A673 (cell line): ENCODE measurements around the gene VTI1B. TPM values are rescaled to one million over a fixed set of nuclear protein-coding genes. Genes with fewer than 3 reads are reported as not detected.

Experiments used
- BruUV-seq: library from RNA; stranded (reverse); fragments of 400-500 nt; replicated peaks from 2 replicates; lab custom pipeline; 2021; lab: Mats Ljungman, UMichigan
- CTCF ChIA-PET: fragments of 300-600 bp; sonication (Branson Sonifier 250); formaldehyde crosslinking; loops from one replicate; lab custom pipeline; 2022; ENCODE audit warnings: antibody characterized with exemption; lab: Charles Lee
- POLR2A ChIA-PET: fragments of 300-600 bp; sonication (Branson Sonifier 250); formaldehyde crosslinking; loops from one replicate; lab custom pipeline; 2022; ENCODE audit warnings: antibody characterized with exemption; ENCODE audit not compliant: low non-redundant PET; lab: Charles Lee
- DNase-seq: peaks from one replicate; pipeline ENCODE4 v3.0.0-alpha.2; 2015; ENCODE audit warnings: low spot score
- H3K27ac ChIP-seq: fragments of 200-600 bp; sonication (generic); 2 replicates; pipeline ENCODE4 v1.5.1; 2016; ENCODE audit warnings: mixed run types, low read depth, mild to moderate bottlenecking, mixed read lengths, antibody characterized with exemption, low read length; ENCODE audit not compliant: poor library complexity, severe bottlenecking
- H3K27me3 ChIP-seq: fragments of 200-600 bp; sonication (generic); replicated peaks from 2 replicates; pipeline ENCODE4 v1.6.1; 2017; ENCODE audit warnings: mixed run types, low read depth, mild to moderate bottlenecking, mixed read lengths, antibody characterized with exemption, low read length; ENCODE audit not compliant: insufficient read depth, poor library complexity
- H3K36me3 ChIP-seq: fragments of 200-600 bp; sonication (generic); 2 replicates; pipeline ENCODE4 v1.6.1; 2016; ENCODE audit warnings: mixed run types, mild to moderate bottlenecking, mixed read lengths, antibody characterized with exemption, low read length; ENCODE audit not compliant: insufficient read depth, poor library complexity, severe bottlenecking
- H3K4me1 ChIP-seq: fragments of 200-600 bp; sonication (generic); 2 replicates; pipeline ENCODE4 v1.6.1; 2017; ENCODE audit warnings: mixed run types, mild to moderate bottlenecking, mixed read lengths, antibody characterized with exemption, low read length; ENCODE audit not compliant: insufficient read depth, poor library complexity, severe bottlenecking
- H3K4me3 ChIP-seq: fragments of 200-600 bp; sonication (generic); 2 replicates; pipeline ENCODE4 v1.5.1; 2016; ENCODE audit warnings: low read depth, mixed run types, mild to moderate bottlenecking, mixed read lengths, low read length; ENCODE audit not compliant: poor library complexity, severe bottlenecking
- H3K9me3 ChIP-seq: fragments of 200-600 bp; sonication (generic); 2 replicates; pipeline ENCODE4 v1.6.1; 2016; ENCODE audit warnings: mixed run types, low read depth, mild to moderate bottlenecking, mixed read lengths, antibody characterized with exemption, low read length; ENCODE audit not compliant: poor library complexity, severe bottlenecking
- CTCF ChIP-seq: fragments of 300-800, 200-600 bp; sonication (generic); conservative IDR thresholded peaks from 2 replicates; pipeline ENCODE4 v1.5.1; 2017; ENCODE audit warnings: low read depth, mild to moderate bottlenecking, antibody characterized with exemption, low read length, moderate library complexity, mixed read lengths
- EZH2 ChIP-seq: fragments of 200-600 bp; sonication (generic); IDR thresholded peaks from 2 replicates; pipeline ENCODE4 v1.6.1; 2017; ENCODE audit warnings: borderline replicate concordance, low read depth, mild to moderate bottlenecking, mixed read lengths, antibody characterized with exemption, low read length; ENCODE audit not compliant: poor library complexity, severe bottlenecking
- intact Hi-C: fragments of 100-400 bp; cut with micrococcal nuclease; formaldehyde crosslinking; loops from one replicate; pipeline ENCODE4 v1.10.0; 2022; ENCODE audit not compliant: unreplicated experiment
- total RNA-seq: library from RNA; stranded (reverse); gene quantifications from 2 replicates; pipeline ENCODE4 v1.2.3, GENCODE V29; 2021

Gene VTI1B
- total RNA-seq, 1 experiment from 2014 or later, result 123 TPM

DNA sequence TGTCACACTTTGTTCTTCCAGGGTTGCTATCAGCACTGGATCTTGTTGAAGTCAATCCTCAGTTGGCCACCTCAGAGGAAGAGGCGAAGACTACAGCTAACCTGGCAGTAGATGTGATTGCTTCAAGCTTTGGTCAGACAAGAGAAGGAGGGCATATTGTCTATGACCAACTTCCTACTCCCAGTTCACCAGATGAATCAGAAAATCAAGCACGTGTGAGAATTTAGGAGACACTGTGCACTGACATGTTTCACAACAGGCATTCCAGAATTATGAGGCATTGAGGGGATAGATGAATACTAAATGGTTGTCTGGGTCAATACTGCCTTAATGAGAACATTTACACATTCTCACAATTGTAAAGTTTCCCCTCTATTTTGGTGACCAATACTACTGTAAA is 23.7 kb downstream of the VTI1B start:
- no peaks in the 10 kb centered on the region for H3K4me1 ChIP-seq
- H3K27ac ChIP-seq, result no peak overlapping the region
- intact Hi-C loops, result no loop called here
- H3K9me3 ChIP-seq, result no peaks in the 10 kb centered on the region
- TF ChIP-seq CTCF, result no peak
- TF ChIP-seq EZH2, result no peak
- DNase-seq, result no peak
- H3K4me3 ChIP-seq, result no peak overlapping the region
- BruUV-seq, result no TSS peak
- POLR2A ChIA-PET, result no interaction called here
- H3K36me3 ChIP-seq, result peaks cover 74% of the 10 kb centered on the region
- CTCF ChIA-PET, result no interaction called here
- H3K27me3 ChIP-seq, result no peaks in the 10 kb centered on the region

- no peak for DNase-seq
- no TSS peak for BruUV-seq
- Histone ChIP-seq H3K4me1 (no peaks in the 10 kb centered on the region), H3K36me3 (peaks cover 69% of the 10 kb centered on the region), H3K9me3 (no peaks in the 10 kb centered on the region), H3K27me3 (no peaks in the 10 kb centered on the region), H3K4me3 (no peak overlapping the region), H3K27ac (no peak overlapping the region)
- TF ChIP-seq CTCF (no peak), EZH2 (no peak)
- intact Hi-C loops, result no loop called here
- ChIA-PET POLR2A (no interaction called here), CTCF (no interaction called here)
Observed at GRCh38 chr14:67650151-67650550, 24.3 kb downstream of the VTI1B start.

- H3K36me3 ChIP-seq, result peaks cover 42% of the 10 kb centered on the region
- no peak overlapping the region for H3K4me3 ChIP-seq
- no peaks in the 10 kb centered on the region for H3K9me3 ChIP-seq
- H3K4me1 ChIP-seq, result no peaks in the 10 kb centered on the region
- TF ChIP-seq CTCF, result no peak
- TF ChIP-seq EZH2, result no peak
- ChIA-PET POLR2A (no interaction called here), CTCF (no interaction called here)
- no peak for DNase-seq
- BruUV-seq, result no TSS peak
- intact Hi-C loops, result no loop called here
- H3K27me3 ChIP-seq, result no peaks in the 10 kb centered on the region
- no peak overlapping the region for H3K27ac ChIP-seq
Observed at GRCh38 chr14:67646131-67646530, 28.3 kb downstream of the VTI1B start.
